GM20431 (cell line): ENCODE data around the gene ZBTB46.
"Not testable (repeated sequence)": the region's sequence is repeated elsewhere in the genome, so short reads cannot be mapped to it uniquely, and the experiment has no call there.

Experiments
- in situ Hi-C: fragments of 300-500 bp; cut with MseI, MboI; formaldehyde crosslinking; loops from one replicate; pipeline ENCODE4 v1.15.0; 2020; ENCODE audit warnings: low sequenced_read_pairs; ENCODE audit not compliant: unreplicated experiment

Gene ZBTB46

GRCh38 chr20:63830841-63831588, at the start of gene ZBTB46:
Gene ZBTB46, minus strand, starts transcription at chr20:63831264. Its CDS starts 40,507 bp downstream, at chr20:63790757.
- in situ Hi-C loops: no loop called here

- in situ Hi-C loops: no loop called here
These were observed 48.0 kb upstream of the ZBTB46 start for GRCh38 chr20:63878899-63879663.

GRCh38 chr20:63877755-63878470, 46.8 kb upstream of the ZBTB46 start:
- in situ Hi-C loops: no loop called here

- in situ Hi-C loops: no loop called here
These were observed 45.5 kb upstream of the ZBTB46 start for GRCh38 chr20:63876489-63877036.

GRCh38 chr20:63874241-63874640, 43.2 kb upstream of the ZBTB46 start:
- in situ Hi-C loops: not testable (repeated sequence)

GRCh38 chr20:63873477-63873971, 42.5 kb upstream of the ZBTB46 start:
- in situ Hi-C loops: no loop called here

- in situ Hi-C loops: no loop called here
These were observed 37.2 kb upstream of the ZBTB46 start for GRCh38 chr20:63868264-63868663.

GRCh38 chr20:63867042-63867441, 36.0 kb upstream of the ZBTB46 start:
- in situ Hi-C loops: not testable (repeated sequence)

GRCh38 chr20:63864978-63865640, 34.0 kb upstream of the ZBTB46 start, which contains the start of gene TPD52L2:
Gene TPD52L2, plus strand, starts transcription at chr20:63865270. Its CDS starts 96 bp downstream, at chr20:63865366.
- in situ Hi-C loops: no loop called here

- in situ Hi-C loops: no loop called here
These were observed 33.5 kb upstream of the ZBTB46 start for GRCh38 chr20:63864545-63864977.

- in situ Hi-C loops: no loop called here
These were observed 32.9 kb upstream of the ZBTB46 start for GRCh38 chr20:63863798-63864544.

- in situ Hi-C loops: no loop called here
These were observed 32.1 kb upstream of the ZBTB46 start for GRCh38 chr20:63863021-63863797.

GRCh38 chr20:63861981-63862901, 31.2 kb upstream of the ZBTB46 start:
- in situ Hi-C loops: no loop called here

GRCh38 chr20:63861365-63861934, 30.4 kb upstream of the ZBTB46 start, which contains the start of gene ABHD16B:
Gene ABHD16B, plus strand, starts transcription at chr20:63861498. Its CDS starts 43 bp downstream, at chr20:63861541.
- in situ Hi-C loops: no loop called here

GRCh38 chr20:63860325-63861051, 29.4 kb upstream of the ZBTB46 start:
- in situ Hi-C loops: no loop called here

GRCh38 chr20:63859166-63859699, 28.2 kb upstream of the ZBTB46 start:
- in situ Hi-C loops: no loop called here
